Measurements from ENCODE around the gene GAGE12E.
"Not testable (repeated sequence)": the region's sequence is repeated elsewhere in the genome, so short reads cannot be mapped to it uniquely, and the experiment has no call there.

DNA sequence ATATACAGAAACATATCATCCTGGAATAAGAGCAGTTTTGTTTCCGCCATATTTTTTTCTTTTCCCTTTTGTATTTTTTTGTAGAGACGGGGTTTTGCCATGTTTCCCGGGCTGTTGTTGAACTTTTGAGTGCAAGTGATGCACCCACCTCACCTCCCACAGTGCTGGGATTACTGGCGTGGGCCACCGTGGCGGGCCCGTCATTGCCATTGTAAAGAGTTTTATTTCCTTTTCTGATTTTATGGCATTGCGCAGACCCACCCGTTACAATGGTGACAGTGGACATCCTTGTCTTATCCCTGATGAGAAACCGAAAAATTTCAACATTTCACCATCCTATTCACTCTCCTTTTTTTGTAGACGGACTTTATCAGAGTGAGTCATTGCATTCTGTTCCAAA lies 17.6 kb downstream of the GAGE12E start:
- TF ChIP-seq, protein P1, sequence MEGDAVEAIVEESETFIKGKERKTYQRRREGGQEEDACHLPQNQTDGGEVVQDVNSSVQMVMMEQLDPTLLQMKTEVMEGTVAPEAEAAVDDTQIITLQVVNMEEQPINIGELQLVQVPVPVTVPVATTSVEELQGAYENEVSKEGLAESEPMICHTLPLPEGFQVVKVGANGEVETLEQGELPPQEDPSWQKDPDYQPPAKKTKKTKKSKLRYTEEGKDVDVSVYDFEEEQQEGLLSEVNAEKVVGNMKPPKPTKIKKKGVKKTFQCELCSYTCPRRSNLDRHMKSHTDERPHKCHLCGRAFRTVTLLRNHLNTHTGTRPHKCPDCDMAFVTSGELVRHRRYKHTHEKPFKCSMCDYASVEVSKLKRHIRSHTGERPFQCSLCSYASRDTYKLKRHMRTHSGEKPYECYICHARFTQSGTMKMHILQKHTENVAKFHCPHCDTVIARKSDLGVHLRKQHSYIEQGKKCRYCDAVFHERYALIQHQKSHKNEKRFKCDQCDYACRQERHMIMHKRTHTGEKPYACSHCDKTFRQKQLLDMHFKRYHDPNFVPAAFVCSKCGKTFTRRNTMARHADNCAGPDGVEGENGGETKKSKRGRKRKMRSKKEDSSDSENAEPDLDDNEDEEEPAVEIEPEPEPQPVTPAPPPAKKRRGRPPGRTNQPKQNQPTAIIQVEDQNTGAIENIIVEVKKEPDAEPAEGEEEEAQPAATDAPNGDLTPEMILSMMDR (optimal IDR thresholded peaks at IDR 0.05 in 1 of 3, IDR thresholded peaks at IDR 0.05 in 1 of 3, conservative IDR thresholded peaks at IDR 0.05 in 1 of 3; ENCODE audit: extremely low read depth in 1 of 3, insufficient read depth in 2 of 3, low read length in 3 of 3), result not testable (repeated sequence)
- not testable (repeated sequence) for TF ChIP-seq EZH2 (IDR thresholded peaks at IDR 0.05; ENCODE audit: low read length)

Measured in keratinocyte (primary cell).